Activated CD4-positive, CD25-positive, alpha-beta regulatory T cell treated with anti-CD3 and anti-CD28 coated beads, Interleukin-2, amount 50 U/mL, for 24 hours (primary cell): ENCODE data around the gene RETREG3.
"Not testable (repeated sequence)": the region's sequence is repeated elsewhere in the genome, so short reads cannot be mapped to it uniquely, and the experiment has no call there.

Source experiments
- ATAC-seq, 2 donors: fragments of 150-1000 bp; cut with Tn5 transposase; one replicate each; pipeline ENCODE4 v1.10.0; 2021; ENCODE audit warnings: mild to moderate bottlenecking in 1 of 2, moderate library complexity in 1 of 2

RETREG3 gene

GRCh38 chr17:42548993-42549755 lies 60.0 kb downstream of the RETREG3 start:
- no peak for ATAC-seq

GRCh38 chr17:42548070-42548837 lies 60.9 kb downstream of the RETREG3 start:
- ATAC-seq: peak; percentile 81 to 91

- ATAC-seq: no peak
These were observed 61.5 kb downstream of the RETREG3 start for GRCh38 chr17:42547698-42548069.

- no peak for ATAC-seq
These were observed 62.1 kb downstream of the RETREG3 start for GRCh38 chr17:42547001-42547461.

GRCh38 chr17:42545755-42546505 lies 63.2 kb downstream of the RETREG3 start:
- ATAC-seq: not testable (repeated sequence)

- ATAC-seq: no peak
These were observed 64.3 kb downstream of the RETREG3 start for GRCh38 chr17:42544874-42545283.

GRCh38 chr17:42543190-42544079 lies 65.7 kb downstream of the RETREG3 start:
- no peak for ATAC-seq

GRCh38 chr17:42541041-42541833 lies 67.9 kb downstream of the RETREG3 start:
- no peak for ATAC-seq

- not testable (repeated sequence) for ATAC-seq
These were observed 68.6 kb downstream of the RETREG3 start for GRCh38 chr17:42540558-42540957.

GRCh38 chr17:42538482-42538881 lies 70.7 kb downstream of the RETREG3 start:
- ATAC-seq: no peak

- no peak for ATAC-seq
These were observed 71.2 kb downstream of the RETREG3 start for GRCh38 chr17:42537826-42538451.

- ATAC-seq: no peak
These were observed 71.9 kb downstream of the RETREG3 start for GRCh38 chr17:42537156-42537805.

- ATAC-seq: peak; percentile 68 to 76
These were observed 72.6 kb downstream of the RETREG3 start for GRCh38 chr17:42536372-42537155.

GRCh38 chr17:42536048-42536371 lies 73.2 kb downstream of the RETREG3 start, which contains the start of gene NAGLU:
NAGLU (plus strand) TSS chr17:42536241; CDS start chr17:42536273, 32 bp downstream.
- ATAC-seq: peak; percentile 93 to 94

- peak in 1 of 2 donors; percentile 4 for ATAC-seq
These were observed 73.8 kb downstream of the RETREG3 start for GRCh38 chr17:42535155-42536047.

- ATAC-seq: peak; percentile 11 to 18
These were observed 77.5 kb downstream of the RETREG3 start for GRCh38 chr17:42531455-42532354.

- ATAC-seq: no peak
These were observed 78.2 kb downstream of the RETREG3 start for GRCh38 chr17:42530952-42531454.
